SK-N-SH (cell line): Measurements from ENCODE around the gene RHOH.

Experiments
- CTCF ChIP-seq: fragments of 200-600 bp; sonication (generic); IDR thresholded peaks from 2 replicates; pipeline ENCODE4 v1.6.1; 2017; ENCODE audit warnings: antibody characterized with exemption, mild to moderate bottlenecking, moderate library complexity
- FOXM1 ChIP-seq: IDR thresholded peaks from 2 replicates; pipeline ENCODE4 v1.4.0; 2012; ENCODE audit warnings: low read depth, mild to moderate bottlenecking
- NRF1 ChIP-seq: IDR thresholded peaks from 2 replicates; pipeline ENCODE4 v1.6.1; 2012; ENCODE audit warnings: low read depth, mild to moderate bottlenecking, low read length
- TEAD4 ChIP-seq: IDR thresholded peaks from 2 replicates; pipeline ENCODE4 v1.4.0; 2012; ENCODE audit warnings: mild to moderate bottlenecking, borderline replicate concordance; ENCODE audit not compliant: insufficient read depth

GRCh38 chr4:40190880-40191815 lies 5.7 kb upstream of the RHOH start:
- TF ChIP-seq CTCF: no peak
- no peak for TF ChIP-seq NRF1
- TF ChIP-seq FOXM1: no peak
- TF ChIP-seq TEAD4: no peak
